Medulla oblongata (tissue), 1 donor: Measurements from ENCODE around the gene PFN1.

Source experiments
- DNase-seq: peaks from one replicate; pipeline ENCODE4 v3.0.0-alpha.2; 2015; ENCODE audit errors: extremely low spot score

PFN1 gene

DNA sequence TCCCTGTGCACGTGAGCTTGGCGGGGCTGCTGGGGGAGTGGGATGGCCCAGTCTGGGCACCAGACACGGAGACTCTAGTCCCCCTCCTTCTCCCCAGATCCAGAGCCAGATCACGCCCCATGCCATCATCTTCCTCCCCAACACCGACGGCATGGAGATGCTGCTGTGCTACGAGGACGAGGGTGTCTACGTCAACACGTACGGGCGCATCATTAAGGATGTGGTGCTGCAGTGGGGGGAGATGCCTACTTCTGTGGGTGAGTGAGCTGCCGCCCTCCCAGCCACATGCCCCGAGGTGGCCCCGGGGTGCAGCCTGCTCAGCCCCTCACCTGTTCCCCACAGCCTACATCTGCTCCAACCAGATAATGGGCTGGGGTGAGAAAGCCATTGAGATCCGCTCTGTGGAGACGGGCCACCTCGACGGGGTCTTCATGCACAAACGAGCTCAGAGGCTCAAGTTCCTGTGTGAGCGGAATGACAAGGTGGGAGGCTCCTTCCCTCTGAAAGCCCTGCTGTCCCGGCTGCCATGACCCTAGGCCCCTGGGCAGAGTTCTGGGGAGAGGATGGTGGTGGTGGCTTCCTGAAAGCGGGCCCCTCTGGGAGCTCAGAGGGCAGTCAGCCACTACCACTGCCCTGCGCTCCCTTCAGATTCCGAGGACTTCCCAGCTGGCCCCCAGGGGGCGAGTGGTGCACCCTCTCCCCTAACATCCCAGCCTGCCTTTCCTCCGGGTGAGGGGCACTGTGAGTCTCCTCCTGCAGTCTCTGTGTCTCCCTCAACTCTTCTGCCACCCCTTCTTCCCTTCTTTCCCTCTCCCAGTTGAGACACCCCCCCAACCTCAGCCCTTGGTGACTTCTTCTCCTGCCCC is 51.8 kb downstream of the PFN1 start:
- no peak for DNase-seq

GRCh38 chr17:4895657-4896331 is 52.5 kb downstream of the PFN1 start:
- no peak for DNase-seq
